Inflammatory macrophage (primary cell): ENCODE data around the gene GLA.

Experiments
- DNase-seq, 2 donors: peaks; one replicate each; pipeline ENCODE4 v3.0.0-alpha.2; 2020 to 2022

Gene GLA

DNA sequence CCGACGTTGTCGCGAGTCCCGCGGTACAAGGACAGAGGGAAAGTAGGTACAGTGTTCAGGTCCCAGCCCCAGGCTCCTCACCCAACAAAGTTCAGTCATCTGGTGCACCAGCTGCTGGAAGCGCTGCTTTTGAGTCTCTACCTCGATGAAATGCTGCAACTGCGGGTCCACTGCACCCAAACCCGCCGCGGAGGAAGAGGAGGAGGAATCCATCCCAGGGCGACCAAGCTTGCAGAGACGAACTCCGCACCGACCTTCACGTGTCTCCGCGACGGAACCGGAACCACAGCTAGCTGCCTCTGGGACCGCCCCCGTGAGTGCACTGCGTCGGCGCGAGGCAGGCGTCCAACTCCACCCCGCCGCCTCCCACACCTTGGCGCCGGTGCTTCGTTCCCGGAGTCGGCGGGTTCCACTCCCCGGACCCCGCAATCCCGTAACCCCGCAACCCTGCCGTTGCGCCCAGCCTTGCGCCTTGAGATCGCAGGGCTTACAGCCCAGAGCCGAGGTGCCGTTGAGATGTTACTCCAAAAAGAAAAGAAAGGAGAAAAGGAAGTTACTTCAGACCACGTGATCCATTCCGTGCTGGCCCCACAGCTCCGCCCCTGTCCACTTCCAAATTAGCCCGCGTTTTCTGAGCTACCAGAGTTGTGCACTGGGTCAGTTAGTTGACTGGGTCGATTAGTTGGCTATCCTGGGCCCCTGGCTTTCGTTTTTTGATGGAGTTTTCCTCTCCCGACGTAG, 59.1 kb downstream of the GLA start, which contains the start of gene TIMM8A:
TIMM8A (minus strand) TSS at position 291 of the 741 bp plus-strand sequence; CDS start at position 213, 78 bp downstream.
- peak; percentile 68 to 83 for DNase-seq

DNA sequence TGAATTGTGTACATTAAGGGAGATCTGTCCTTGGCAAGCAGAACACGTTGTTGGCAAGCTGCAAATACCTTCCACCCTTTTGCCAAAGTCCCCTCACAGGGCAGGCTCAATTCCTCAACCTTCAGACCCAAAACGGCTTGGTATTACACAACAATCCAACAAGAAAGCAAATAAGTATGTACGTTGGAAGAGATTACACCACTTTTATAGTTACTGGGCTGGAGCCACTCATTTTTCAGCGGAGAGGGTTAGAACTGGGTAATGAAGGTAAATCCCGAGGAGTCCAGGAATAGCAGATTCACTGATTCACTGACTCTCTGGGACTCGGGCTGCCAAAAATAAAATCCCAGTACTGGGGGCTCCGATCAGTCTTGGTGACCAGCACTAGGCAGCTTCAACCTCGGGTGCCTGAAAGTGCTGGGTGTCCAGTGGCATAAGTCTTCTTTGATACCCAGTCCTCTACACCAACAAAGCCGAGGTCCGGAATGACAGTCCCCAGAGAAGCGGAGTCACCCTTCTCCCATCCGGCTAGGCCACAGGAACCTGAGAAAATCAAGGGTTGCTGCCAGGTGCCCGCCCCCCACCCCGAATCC, 59.8 kb downstream of the GLA start:
- no peak for DNase-seq
